ENCODE measurements around the gene NODAL. TPM values are rescaled to one million over a fixed set of nuclear protein-coding genes. Genes with fewer than 3 reads are reported as not detected.

Gene NODAL
- total RNA-seq, 1 donor from 2014 or later: 0.08 TPM

DNA sequence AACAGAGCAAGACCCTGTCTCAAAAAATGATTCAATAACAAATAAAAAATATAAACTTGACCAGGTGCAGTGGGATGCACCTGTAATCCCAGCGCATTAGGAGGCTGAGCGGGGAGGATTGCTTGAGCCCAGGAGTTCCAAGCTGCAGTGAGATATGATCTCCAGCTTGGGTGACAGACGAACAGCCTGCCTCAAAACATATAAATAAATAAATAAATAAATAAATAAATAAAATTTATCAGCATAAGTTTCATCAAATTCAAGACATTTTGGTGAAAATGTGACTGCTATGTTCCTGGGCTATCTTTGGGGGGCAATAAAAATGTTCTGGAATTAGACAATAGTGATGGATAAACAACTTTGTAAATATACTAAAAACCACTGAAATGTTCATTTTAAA is 42.3 kb downstream of the NODAL start:
- no peak for DNase-seq (ENCODE audit: low read depth)
- TF ChIP-seq, protein P1, sequence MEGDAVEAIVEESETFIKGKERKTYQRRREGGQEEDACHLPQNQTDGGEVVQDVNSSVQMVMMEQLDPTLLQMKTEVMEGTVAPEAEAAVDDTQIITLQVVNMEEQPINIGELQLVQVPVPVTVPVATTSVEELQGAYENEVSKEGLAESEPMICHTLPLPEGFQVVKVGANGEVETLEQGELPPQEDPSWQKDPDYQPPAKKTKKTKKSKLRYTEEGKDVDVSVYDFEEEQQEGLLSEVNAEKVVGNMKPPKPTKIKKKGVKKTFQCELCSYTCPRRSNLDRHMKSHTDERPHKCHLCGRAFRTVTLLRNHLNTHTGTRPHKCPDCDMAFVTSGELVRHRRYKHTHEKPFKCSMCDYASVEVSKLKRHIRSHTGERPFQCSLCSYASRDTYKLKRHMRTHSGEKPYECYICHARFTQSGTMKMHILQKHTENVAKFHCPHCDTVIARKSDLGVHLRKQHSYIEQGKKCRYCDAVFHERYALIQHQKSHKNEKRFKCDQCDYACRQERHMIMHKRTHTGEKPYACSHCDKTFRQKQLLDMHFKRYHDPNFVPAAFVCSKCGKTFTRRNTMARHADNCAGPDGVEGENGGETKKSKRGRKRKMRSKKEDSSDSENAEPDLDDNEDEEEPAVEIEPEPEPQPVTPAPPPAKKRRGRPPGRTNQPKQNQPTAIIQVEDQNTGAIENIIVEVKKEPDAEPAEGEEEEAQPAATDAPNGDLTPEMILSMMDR (IDR thresholded peaks at IDR 0.05; ENCODE audit: insufficient read depth, low read length, poor library complexity, severe bottlenecking): no peak
- H3K36me3 ChIP-seq (ENCODE audit: control insufficient read depth, insufficient read depth, low read length): no peaks in the 10 kb centered on the region
- H3K4me3 ChIP-seq (ENCODE audit: low read depth, low read length): no peak overlapping the region
- no peaks in the 10 kb centered on the region for H3K27me3 ChIP-seq (ENCODE audit: control insufficient read depth, insufficient read depth, low read length)

DNA sequence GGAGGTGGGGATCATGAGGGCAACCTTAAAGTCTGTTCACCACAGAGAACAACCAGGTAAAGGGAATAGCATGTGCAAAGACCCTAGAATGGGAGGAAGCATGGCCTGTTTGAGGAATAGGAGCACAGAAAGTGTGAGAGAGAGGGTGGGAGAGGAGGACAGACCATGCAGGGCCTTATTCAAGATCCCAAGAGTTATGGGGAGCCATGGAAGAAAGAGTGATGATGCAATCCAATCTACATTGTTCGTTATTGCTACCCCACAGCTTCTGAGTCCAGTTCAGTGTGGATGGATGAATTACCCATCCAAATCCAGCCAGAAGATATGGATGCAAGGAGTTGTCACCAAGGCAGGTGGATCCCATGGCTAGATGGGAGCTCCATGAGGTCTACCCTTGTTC is 45.3 kb downstream of the NODAL start:
- Histone ChIP-seq H3K27me3 (ENCODE audit: control insufficient read depth, insufficient read depth, low read length) (peaks cover 5% of the 10 kb centered on the region), H3K4me3 (ENCODE audit: low read depth, low read length) (no peak overlapping the region), H3K36me3 (ENCODE audit: control insufficient read depth, insufficient read depth, low read length) (no peaks in the 10 kb centered on the region)
- no peak for DNase-seq (ENCODE audit: low read depth)
- TF ChIP-seq, protein P1 (IDR thresholded peaks at IDR 0.05; ENCODE audit: insufficient read depth, low read length, poor library complexity, severe bottlenecking): no peak

DNA sequence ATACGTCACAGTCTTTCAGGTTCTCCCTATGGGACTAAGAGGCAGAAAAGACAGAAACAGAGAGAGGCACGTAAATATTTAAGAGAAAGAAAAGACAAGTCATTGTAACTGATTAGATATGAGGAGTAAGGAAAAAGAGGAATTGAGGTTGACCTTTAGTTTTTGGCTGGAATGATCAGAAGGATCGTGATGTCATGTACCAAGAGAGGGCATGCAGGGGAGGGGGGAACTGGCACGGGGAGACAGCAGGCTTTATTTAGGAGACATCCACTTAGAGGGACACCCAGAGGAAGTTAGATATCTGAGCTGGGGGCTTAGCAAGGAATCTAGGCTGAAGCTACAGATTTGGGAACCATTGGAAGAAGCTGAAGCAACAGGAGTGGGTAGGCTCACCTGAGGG is 49.8 kb downstream of the NODAL start:
- H3K36me3 ChIP-seq (ENCODE audit: control insufficient read depth, insufficient read depth, low read length): no peaks in the 10 kb centered on the region
- H3K27me3 ChIP-seq (ENCODE audit: control insufficient read depth, insufficient read depth, low read length): peaks cover 5% of the 10 kb centered on the region
- TF ChIP-seq, protein P1 (IDR thresholded peaks at IDR 0.05; ENCODE audit: insufficient read depth, low read length, poor library complexity, severe bottlenecking): no peak
- DNase-seq (ENCODE audit: low read depth): no peak
- H3K4me3 ChIP-seq (ENCODE audit: low read depth, low read length): no peak overlapping the region

Other genes starting within 250 kb of the NODAL start
- gene PPA1, start 208.3 kb downstream of the NODAL start, total RNA-seq: 179 and 201 TPM in 2 replicates
- 0.04 and 0.21 TPM in 2 replicates for gene NPFFR1, start 157.7 kb downstream of the NODAL start, total RNA-seq
- gene LRRC20, start 59.1 kb downstream of the NODAL start, total RNA-seq: 37.9 and 72.1 TPM in 2 replicates
- gene EIF4EBP2, start 37.5 kb downstream of the NODAL start, total RNA-seq: 33.5 and 34.3 TPM in 2 replicates
- 3.4 and 3.9 TPM in 2 replicates for gene PALD1, start 37.1 kb upstream of the NODAL start, total RNA-seq
- not detected in 2 replicates for gene PRF1, start 161.1 kb upstream of the NODAL start, total RNA-seq
- 1.3 and 1.6 TPM in 2 replicates for gene ADAMTS14, start 230.8 kb upstream of the NODAL start, total RNA-seq

All from kidney epithelial cell (primary cell).